NB4 (cell line): Measurements from ENCODE around the gene ESRRG.

Experiments
- CTCF ChIP-seq: IDR thresholded peaks from one replicate; pipeline ENCODE4 v1.5.1; 2012; ENCODE audit warnings: low read depth, low read length
- TF ChIP-seq, protein P1 (sequence below): IDR thresholded peaks from 2 replicates; pipeline ENCODE4 v1.6.1; 2011; ENCODE audit warnings: low read depth, low read length

GRCh38 chr1:216580538-216581057 lies 142.6 kb downstream of the ESRRG start:
- no peak for TF ChIP-seq CTCF
- TF ChIP-seq, protein P1, sequence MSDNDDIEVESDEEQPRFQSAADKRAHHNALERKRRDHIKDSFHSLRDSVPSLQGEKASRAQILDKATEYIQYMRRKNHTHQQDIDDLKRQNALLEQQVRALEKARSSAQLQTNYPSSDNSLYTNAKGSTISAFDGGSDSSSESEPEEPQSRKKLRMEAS, result no peak
